Fibroblast of skin of left biceps (primary cell): ENCODE measurements around the gene MARK3.
"Not testable (repeated sequence)": the region's sequence is repeated elsewhere in the genome, so short reads cannot be mapped to it uniquely, and the experiment has no call there.

Experiments used
- DNase-seq, 2 experiments: peaks; one replicate each; pipeline ENCODE4 v3.0.0-alpha.2; 2013; ENCODE audit warnings: low read depth in 2 of 2

MARK3 gene

DNA sequence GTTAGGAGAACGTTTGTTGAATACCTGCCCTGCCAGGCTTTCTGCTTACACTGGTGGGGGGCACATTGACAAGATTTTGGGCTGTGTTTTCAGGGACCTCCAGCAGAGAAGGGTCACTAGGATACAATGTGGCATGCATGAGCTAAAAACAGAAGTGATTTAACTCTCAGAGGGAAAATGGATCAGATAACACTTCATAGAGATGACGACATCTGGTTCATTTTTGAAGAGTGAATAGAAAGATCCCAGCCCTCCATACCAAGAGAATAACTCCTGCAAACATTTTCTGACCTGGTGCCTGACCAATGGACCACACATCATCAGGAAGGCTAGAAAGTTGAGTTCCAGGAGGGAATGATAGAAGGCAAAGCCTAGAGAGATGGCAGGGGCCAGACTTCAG is 103.7 kb downstream of the MARK3 start:
- peak in 1 of 2 experiments; percentile 20 for DNase-seq

DNA sequence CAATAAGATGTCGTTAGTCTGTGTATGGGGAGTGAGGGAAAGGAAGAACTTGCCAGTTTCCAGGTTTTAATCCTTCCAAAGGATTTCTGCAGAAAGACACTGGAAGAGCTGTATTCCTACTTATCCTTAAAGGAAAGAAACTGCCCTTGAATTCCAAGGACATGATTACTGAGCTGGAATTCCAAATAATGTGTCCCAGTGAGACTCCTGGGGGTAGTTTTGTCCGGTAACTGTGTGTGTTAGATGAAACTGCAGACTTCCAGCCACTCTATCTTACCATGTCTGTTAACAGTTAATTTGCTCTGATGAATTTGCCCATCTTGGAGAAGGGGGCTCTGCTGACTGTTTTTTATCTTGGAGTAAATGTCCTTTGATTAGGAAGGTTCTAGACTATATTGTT is 104.4 kb downstream of the MARK3 start:
- no peak for DNase-seq

DNA sequence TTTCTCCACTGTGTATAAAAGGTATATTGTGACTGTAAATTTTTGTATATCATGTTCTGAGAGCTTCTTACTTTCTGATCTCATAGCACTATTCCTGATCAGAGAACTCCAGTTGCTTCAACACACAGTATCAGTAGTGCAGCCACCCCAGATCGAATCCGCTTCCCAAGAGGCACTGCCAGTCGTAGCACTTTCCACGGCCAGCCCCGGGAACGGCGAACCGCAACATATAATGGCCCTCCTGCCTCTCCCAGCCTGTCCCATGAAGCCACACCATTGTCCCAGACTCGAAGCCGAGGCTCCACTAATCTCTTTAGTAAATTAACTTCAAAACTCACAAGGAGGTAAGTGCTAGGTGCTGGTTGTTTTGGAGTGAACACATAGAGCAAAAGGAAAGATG is 106.5 kb downstream of the MARK3 start:
- no peak for DNase-seq

GRCh38 chr14:103492156-103492925 is 107.1 kb downstream of the MARK3 start:
- no peak for DNase-seq

DNA sequence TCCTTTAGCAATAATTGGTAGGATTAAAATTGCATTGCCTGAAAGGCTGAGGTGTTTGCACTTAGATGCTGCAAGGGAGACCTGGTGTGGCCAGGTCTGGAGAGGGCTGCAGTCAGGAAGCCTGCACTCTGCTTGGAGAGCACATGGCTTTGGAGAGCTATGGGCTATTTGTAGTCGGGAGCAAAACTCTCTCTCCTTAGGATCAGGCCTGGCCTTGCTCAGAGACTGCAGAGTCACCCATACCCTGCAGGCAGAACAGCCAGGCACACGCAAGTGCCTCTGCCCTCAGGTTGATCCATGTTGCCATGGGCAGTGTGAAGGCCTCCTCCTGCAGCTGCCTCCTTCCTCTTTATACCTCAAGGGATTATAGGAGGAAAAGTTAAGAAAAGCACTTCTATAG is 110.6 kb downstream of the MARK3 start:
- DNase-seq: no peak

DNA sequence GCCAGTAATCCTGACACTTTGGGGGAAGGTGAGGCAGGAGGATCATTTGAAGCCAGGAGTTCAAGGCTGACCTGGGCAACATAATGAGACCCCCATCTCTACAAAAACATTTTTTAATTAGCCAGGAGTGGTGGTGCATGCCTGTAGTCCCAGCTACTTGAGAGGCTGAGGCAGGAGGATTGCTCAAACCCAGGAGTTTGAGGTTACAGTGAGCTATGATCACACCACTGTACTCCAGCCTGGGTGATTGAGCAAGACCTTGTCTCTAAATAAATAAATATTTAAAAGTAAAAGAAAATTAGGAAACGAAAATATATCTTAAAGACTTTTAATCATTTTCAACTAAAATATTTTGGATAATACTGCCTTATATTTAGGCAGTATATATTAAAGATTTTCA is 111.6 kb downstream of the MARK3 start:
- DNase-seq: no peak

- no peak for DNase-seq
These were observed 114.5 kb downstream of the MARK3 start for GRCh38 chr14:103499709-103500108.

- DNase-seq: peak; percentile 32 to 33
These were observed 115.2 kb downstream of the MARK3 start for GRCh38 chr14:103500148-103500990.

DNA sequence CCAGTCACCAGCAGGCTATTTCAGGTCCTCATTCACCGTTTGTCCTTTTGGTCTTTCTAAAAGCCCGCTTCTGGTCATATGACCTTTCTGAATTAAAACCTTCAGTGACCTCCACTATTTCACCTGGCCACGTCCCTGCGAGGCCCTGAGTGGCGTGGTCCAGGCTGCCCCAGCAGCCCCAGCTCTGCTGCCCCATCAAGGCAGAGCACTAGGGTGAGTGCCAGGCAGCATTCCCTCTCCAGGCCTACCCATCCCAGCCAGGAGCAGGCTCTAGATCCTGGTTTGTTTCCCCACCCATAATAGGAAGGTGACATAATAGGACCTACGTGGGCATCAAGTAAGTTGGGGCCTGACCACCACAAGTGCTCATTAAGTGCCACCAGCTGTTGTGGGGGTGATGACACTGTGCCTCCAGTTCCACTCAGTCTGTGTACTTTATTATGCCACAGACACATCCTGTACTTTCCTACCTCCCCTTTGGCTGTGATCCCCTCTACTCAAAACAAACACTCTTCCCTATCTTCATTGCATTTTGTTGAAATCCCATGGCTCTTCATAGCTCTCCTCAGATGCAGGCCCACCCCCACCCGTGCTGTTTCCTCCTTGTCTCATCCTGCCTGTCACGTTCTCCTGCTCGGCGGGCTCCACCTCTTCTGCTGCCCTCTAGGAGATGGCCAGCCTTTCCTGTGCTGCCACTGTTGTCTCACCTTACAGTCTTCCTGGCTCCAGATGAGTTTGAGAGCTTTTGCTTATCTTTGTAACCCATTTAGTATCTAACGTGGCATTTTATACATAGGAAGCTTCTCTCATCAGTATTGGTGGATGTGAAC is 116.0 kb downstream of the MARK3 start:
- DNase-seq: no peak

DNA sequence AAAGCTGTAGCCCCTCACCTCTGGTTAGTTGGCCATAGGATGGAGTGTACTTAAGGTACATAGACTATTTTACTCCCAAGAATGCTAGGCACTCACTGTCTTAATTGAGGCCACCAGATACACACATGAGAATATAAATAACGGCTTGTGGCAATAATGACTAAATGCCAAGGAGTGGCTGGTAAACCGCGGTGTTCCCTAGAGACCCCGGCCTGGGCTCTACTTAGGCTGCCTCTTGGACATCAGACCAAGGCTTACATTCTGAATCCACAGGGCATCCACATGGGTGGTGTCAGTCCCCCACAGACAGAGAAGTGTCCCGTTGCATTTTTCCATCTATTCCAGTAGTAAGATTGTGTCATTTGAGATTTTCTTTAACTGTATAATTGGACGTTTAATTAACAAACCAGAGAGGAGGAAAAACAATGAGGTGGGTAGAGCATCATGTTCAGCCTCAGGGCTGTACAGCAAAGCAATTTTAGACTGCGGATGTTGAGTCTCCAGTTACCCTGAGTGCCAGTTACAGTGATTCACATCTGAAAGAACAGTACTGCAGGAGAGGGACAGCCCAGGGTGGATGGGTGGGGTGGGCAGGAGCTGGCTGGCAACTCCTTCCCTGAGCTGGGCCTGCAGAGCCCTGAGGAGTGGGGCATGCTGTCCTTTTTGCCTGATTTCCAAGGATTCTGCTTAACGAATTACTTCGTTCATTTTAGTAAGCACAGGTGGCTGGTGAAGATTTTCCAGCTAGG is 116.9 kb downstream of the MARK3 start:
- no peak for DNase-seq

- DNase-seq: no peak
These were observed 117.7 kb downstream of the MARK3 start for GRCh38 chr14:103502877-103503276.

DNA sequence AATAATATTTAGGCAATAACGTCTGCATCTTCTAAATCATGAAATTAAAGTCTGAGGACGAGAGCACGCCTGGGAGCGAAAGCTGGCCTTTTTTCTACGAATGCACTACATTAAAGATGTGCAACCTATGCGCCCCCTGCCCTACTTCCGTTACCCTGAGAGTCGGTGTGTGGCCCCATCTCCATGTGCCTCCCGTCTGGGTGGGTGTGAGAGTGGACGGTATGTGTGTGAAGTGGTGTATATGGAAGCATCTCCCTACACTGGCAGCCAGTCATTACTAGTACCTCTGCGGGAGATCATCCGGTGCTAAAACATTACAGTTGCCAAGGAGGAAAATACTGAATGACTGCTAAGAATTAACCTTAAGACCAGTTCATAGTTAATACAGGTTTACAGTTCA is 118.1 kb downstream of the MARK3 start:
- no peak for DNase-seq

- DNase-seq: no peak
These were observed 119.9 kb downstream of the MARK3 start for GRCh38 chr14:103504991-103505565.

GRCh38 chr14:103507751-103508150 is 122.5 kb downstream of the MARK3 start:
- no peak for DNase-seq

DNA sequence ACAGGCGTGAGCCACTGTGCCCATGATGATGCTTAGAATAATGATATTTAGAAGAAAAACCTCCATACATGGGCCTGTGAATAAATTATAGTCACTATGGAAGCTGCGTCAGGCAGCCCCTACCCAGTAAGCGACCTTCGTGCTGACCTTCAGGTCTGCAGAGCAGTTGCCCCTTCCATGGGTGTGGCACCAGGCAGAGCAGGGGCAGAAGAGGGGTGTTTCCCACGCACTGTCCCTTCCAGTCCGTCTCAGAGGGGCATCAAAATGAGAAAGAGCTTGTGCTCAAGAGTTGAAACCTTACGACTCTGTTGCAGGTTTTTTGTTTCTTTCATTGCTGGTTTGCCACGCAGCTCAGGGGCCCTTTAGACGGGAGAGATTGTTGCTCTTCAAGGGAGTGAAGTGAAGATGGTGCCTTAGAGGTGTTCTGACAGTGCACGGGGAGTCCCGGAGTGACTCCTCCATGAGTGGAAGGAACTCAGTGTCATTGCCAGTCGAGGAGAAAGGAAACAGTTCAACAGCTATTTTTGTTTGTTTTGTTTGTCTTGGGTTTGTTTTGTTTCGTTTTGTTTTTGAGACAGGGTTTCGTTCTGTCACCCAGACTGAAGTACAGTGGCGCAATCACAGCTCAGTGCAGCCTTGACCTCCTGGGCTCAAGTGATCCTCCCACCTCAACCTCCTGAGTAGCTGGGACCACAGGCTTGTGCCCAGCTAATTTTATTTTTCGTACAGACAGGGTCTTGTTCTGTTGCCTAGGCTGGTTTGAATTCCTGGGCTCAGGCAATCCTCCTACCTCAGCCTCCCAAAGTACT is 123.5 kb downstream of the MARK3 start:
- DNase-seq: no peak

- no peak for DNase-seq
These were observed 124.9 kb downstream of the MARK3 start for GRCh38 chr14:103509864-103510723.

GRCh38 chr14:103510724-103511693 is 125.8 kb downstream of the MARK3 start:
- no peak for DNase-seq

DNA sequence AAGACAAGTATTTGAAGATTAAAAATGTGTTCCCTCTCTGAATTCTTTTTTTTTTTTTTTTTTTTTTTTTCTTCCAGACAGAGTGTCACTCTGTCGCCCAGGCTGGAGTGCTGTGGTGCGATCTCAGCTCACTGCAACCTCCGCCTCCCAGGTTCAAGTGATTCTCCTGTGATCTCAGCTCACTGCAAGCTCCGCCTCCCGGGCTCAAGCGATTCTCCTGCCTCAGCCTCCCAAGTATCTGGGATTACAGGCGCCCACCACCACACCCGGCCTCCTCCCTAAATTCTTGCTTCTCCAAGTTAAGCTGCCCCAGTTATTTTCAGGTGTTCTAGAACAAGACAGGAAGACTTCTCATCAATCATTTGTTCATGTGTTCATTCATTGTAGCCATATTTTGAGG is 127.0 kb downstream of the MARK3 start:
- DNase-seq: not testable (repeated sequence)
